Measurements from ENCODE around the gene MYL12B. TPM values are rescaled to one million over a fixed set of nuclear protein-coding genes. Genes with fewer than 3 reads are reported as not detected.

Gene MYL12B
- total RNA-seq, 1 experiment from 2014 or later = 166 TPM

- Histone ChIP-seq H2AK5ac (ENCODE audit: insufficient read length, low read length) (no peak overlapping the region), H2BK12ac (ENCODE audit: insufficient read length, low read depth, low read length) (no peak overlapping the region), H3K4ac (ENCODE audit: low read depth, low read length) (no peak overlapping the region), H3K18ac (ENCODE audit: insufficient read length, low read depth, low read length) (no peak overlapping the region), H2BK15ac (ENCODE audit: low read depth, low read length) (no peak overlapping the region), H4K8ac (replicated peaks; ENCODE audit: insufficient read length, low read depth, low read length) (no peak overlapping the region), H3K27me3 (ENCODE audit: insufficient read depth, low read length) (no peaks in the 10 kb centered on the region), H3K14ac (ENCODE audit: insufficient read depth, low read length) (no peak overlapping the region), H3K4me1 (ENCODE audit: insufficient read depth, low read length) (peaks cover 2% of the 10 kb centered on the region; the same call in 1 of the 2 replicates), H3T11ph (ENCODE audit: low read length) (no peak overlapping the region), H2BK20ac (ENCODE audit: low read depth, low read length, poor library complexity, severe bottlenecking) (no peak overlapping the region), H4K5ac (ENCODE audit: insufficient read length, low read depth, low read length) (no peak overlapping the region), H3K9me3 (ENCODE audit: control insufficient read depth, low read depth, low read length) (no peaks in the 10 kb centered on the region), H3K27ac (ENCODE audit: insufficient read length, low read depth, low read length) (no peak overlapping the region), H3K23me2 (ENCODE audit: insufficient read length, low read depth, low read length, poor library complexity, severe bottlenecking) (no peaks in the 10 kb centered on the region), H3K4me2 (ENCODE audit: insufficient read depth, insufficient read length, low read length) (no peak overlapping the region), H2BK5ac (ENCODE audit: insufficient read length, low read length) (no peak overlapping the region), H3K79me1 (ENCODE audit: insufficient read depth, low read depth, low read length, poor library complexity, severe bottlenecking) (no peaks in the 10 kb centered on the region), H3K79me2 (ENCODE audit: insufficient read depth, low read length) (no peaks in the 10 kb centered on the region), H3K23ac (ENCODE audit: insufficient read length, low read depth, low read length) (no peak overlapping the region), H4K91ac (ENCODE audit: insufficient read length, low read depth, low read length) (no peak overlapping the region), H2AFZ (ENCODE audit: low read length) (no peak overlapping the region), H4K20me1 (ENCODE audit: control insufficient read depth, insufficient read depth, insufficient read length) (no peaks in the 10 kb centered on the region), H3K9ac (ENCODE audit: extremely low read depth, insufficient read length, low read length) (no peak overlapping the region), H2BK120ac (ENCODE audit: low read depth, low read length, poor library complexity, severe bottlenecking) (no peak overlapping the region), H3K56ac (ENCODE audit: insufficient read length, low read depth, low read length) (no peak overlapping the region)
- Mint-ChIP-seq H3K9me3 (no peaks in the 10 kb centered on the region), H3K36me3 (ENCODE audit: insufficient read depth in 1 of 3, low read depth in 3 of 3) (no peaks in the 10 kb centered on the region), H3K4me1 (peaks cover 10 to 18% of the 10 kb centered on the region in 2 experiments), H3K27ac (no peak overlapping the region), H3K27me3 (ENCODE audit: low read depth) (no peaks in the 10 kb centered on the region), H3K4me3 (no peak overlapping the region)
- WGBS (ENCODE audit: extremely low coverage, insufficient read length, low lambda C conversion rate) = no CpG with 5 or more reads among the region's 2 CpGs
- no peak for DNase-seq
- TF ChIP-seq CTCF (conservative IDR thresholded peaks at IDR 0.05) = no peak
Measured at GRCh38 chr18:3218819-3219218, 43.1 kb upstream of the MYL12B start.

Measured in H9 (cell line).